ENCODE measurements around the gene TMEM170A. TPM values are rescaled to one million over a fixed set of nuclear protein-coding genes. Genes with fewer than 3 reads are reported as not detected.

TMEM170A gene
- total and polyA plus RNA-seq, 2 of the 13 experiments (the other 11 are each of a cell fraction or from before 2014, with no cell fraction given), result 35.7 to 39.7 TPM

GRCh38 chr16:75464122-75464918, at the start of gene TMEM170A (continued):
- TF ChIP-seq ZNF235 (CRISPR knock-in tag; IDR thresholded peaks at IDR 0.05; ENCODE audit: borderline replicate concordance), result peak; percentile 98
- TF ChIP-seq CENPT (CRISPR knock-in tag; IDR thresholded peaks at IDR 0.05; ENCODE audit: low read depth), result no peak; the same call in none of the 2 replicates
- peak; percentile 64; the same call in 1 of the 2 replicates for TF ChIP-seq ZFP82 (CRISPR knock-in tag; IDR thresholded peaks at IDR 0.05; ENCODE audit: borderline replicate concordance)
- peak; percentile 94 for TF ChIP-seq IKZF4 (CRISPR knock-in tag; IDR thresholded peaks at IDR 0.05; ENCODE audit: borderline replicate concordance, low read depth, not compliant biosample characterization)
- peak; percentile 78 for TF ChIP-seq SRSF1 (optimal IDR thresholded peaks at IDR 0.05; ENCODE audit: low read depth, low read length)
- TF ChIP-seq ZNF256 (CRISPR knock-in tag; conservative IDR thresholded peaks at IDR 0.05), result no peak; the same call in 1 of the 2 replicates
- peak; percentile 63; the same call in 1 of the 2 replicates for TF ChIP-seq MNT (IDR thresholded peaks at IDR 0.05)
- peak; percentile 92 for TF ChIP-seq HES4 (CRISPR knock-in tag; IDR thresholded peaks at IDR 0.05; ENCODE audit: borderline replicate concordance)
- peak; percentile 86 for TF ChIP-seq ZNF317 (CRISPR knock-in tag; IDR thresholded peaks at IDR 0.05)
- no peak for TF ChIP-seq ZNF484 (CRISPR knock-in tag; IDR thresholded peaks at IDR 0.05; ENCODE audit: borderline replicate concordance, low read depth)
- TF ChIP-seq, protein P1, sequence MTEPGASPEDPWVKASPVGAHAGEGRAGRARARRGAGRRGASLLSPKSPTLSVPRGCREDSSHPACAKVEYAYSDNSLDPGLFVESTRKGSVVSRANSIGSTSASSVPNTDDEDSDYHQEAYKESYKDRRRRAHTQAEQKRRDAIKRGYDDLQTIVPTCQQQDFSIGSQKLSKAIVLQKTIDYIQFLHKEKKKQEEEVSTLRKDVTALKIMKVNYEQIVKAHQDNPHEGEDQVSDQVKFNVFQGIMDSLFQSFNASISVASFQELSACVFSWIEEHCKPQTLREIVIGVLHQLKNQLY (CRISPR knock-in tag; IDR thresholded peaks at IDR 0.05), result peak; percentile 68
- TF ChIP-seq, protein P2, sequence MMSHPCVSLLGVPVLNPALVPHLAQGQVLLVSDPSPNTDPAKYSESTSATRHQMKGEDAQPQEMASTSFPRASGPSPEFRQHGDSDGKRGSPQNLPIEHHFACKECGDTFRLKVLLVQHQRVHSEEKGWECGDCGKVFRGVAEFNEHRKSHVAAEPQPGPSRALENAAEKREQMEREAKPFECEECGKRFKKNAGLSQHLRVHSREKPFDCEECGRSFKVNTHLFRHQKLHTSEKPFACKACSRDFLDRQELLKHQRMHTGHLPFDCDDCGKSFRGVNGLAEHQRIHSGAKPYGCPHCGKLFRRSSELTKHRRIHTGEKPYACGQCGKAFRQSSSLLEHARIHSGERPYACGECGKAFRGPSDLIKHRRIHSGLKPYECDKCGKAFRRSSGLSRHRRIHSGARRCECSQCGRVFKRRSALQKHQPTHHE (CRISPR knock-in tag; IDR thresholded peaks at IDR 0.05; ENCODE audit: borderline replicate concordance), result peak; percentile 89
- TF ChIP-seq, protein P3, sequence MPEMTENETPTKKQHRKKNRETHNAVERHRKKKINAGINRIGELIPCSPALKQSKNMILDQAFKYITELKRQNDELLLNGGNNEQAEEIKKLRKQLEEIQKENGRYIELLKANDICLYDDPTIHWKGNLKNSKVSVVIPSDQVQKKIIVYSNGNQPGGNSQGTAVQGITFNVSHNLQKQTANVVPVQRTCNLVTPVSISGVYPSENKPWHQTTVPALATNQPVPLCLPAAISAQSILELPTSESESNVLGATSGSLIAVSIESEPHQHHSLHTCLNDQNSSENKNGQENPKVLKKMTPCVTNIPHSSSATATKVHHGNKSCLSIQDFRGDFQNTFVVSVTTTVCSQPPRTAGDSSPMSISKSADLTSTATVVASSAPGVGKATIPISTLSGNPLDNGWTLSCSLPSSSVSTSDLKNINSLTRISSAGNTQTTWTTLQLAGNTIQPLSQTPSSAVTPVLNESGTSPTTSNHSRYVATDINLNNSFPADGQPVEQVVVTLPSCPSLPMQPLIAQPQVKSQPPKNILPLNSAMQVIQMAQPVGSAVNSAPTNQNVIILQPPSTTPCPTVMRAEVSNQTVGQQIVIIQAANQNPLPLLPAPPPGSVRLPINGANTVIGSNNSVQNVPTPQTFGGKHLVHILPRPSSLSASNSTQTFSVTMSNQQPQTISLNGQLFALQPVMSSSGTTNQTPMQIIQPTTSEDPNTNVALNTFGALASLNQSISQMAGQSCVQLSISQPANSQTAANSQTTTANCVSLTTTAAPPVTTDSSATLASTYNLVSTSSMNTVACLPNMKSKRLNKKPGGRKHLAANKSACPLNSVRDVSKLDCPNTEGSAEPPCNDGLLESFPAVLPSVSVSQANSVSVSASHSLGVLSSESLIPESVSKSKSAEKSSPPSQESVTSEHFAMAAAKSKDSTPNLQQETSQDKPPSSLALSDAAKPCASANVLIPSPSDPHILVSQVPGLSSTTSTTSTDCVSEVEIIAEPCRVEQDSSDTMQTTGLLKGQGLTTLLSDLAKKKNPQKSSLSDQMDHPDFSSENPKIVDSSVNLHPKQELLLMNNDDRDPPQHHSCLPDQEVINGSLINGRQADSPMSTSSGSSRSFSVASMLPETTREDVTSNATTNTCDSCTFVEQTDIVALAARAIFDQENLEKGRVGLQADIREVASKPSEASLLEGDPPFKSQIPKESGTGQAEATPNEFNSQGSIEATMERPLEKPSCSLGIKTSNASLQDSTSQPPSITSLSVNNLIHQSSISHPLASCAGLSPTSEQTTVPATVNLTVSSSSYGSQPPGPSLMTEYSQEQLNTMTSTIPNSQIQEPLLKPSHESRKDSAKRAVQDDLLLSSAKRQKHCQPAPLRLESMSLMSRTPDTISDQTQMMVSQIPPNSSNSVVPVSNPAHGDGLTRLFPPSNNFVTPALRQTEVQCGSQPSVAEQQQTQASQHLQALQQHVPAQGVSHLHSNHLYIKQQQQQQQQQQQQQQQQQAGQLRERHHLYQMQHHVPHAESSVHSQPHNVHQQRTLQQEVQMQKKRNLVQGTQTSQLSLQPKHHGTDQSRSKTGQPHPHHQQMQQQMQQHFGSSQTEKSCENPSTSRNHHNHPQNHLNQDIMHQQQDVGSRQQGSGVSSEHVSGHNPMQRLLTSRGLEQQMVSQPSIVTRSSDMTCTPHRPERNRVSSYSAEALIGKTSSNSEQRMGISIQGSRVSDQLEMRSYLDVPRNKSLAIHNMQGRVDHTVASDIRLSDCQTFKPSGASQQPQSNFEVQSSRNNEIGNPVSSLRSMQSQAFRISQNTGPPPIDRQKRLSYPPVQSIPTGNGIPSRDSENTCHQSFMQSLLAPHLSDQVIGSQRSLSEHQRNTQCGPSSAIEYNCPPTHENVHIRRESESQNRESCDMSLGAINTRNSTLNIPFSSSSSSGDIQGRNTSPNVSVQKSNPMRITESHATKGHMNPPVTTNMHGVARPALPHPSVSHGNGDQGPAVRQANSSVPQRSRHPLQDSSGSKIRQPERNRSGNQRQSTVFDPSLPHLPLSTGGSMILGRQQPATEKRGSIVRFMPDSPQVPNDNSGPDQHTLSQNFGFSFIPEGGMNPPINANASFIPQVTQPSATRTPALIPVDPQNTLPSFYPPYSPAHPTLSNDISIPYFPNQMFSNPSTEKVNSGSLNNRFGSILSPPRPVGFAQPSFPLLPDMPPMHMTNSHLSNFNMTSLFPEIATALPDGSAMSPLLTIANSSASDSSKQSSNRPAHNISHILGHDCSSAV (CRISPR knock-in tag; IDR thresholded peaks at IDR 0.05; ENCODE audit: borderline replicate concordance), result no peak; the same call in 1 of the 2 replicates
- peak; percentile 79; the same call in 1 of the 2 replicates for TF ChIP-seq NFKBIZ (CRISPR knock-in tag; IDR thresholded peaks at IDR 0.05)
- peak; percentile 91 for TF ChIP-seq DMAP1 (CRISPR knock-in tag; IDR thresholded peaks at IDR 0.05)
- no peak for TF ChIP-seq ZNF720 (CRISPR knock-in tag; IDR thresholded peaks at IDR 0.05)
- peak; percentile 96 for TF ChIP-seq RAD21 (CRISPR knock-in tag; IDR thresholded peaks at IDR 0.05)
- peak; percentile 91 for TF ChIP-seq ERF (CRISPR knock-in tag; IDR thresholded peaks at IDR 0.05)
